ENCODE data around the gene ALKBH2. TPM values are rescaled to one million over a fixed set of nuclear protein-coding genes. Genes with fewer than 3 reads are reported as not detected.

The ALKBH2 gene
- total RNA-seq, 3 donors from 2014 or later (not counting 1 experiment from before 2014, with no cell fraction given), result 10.9 to 12.6 (median 11.9) TPM

DNA sequence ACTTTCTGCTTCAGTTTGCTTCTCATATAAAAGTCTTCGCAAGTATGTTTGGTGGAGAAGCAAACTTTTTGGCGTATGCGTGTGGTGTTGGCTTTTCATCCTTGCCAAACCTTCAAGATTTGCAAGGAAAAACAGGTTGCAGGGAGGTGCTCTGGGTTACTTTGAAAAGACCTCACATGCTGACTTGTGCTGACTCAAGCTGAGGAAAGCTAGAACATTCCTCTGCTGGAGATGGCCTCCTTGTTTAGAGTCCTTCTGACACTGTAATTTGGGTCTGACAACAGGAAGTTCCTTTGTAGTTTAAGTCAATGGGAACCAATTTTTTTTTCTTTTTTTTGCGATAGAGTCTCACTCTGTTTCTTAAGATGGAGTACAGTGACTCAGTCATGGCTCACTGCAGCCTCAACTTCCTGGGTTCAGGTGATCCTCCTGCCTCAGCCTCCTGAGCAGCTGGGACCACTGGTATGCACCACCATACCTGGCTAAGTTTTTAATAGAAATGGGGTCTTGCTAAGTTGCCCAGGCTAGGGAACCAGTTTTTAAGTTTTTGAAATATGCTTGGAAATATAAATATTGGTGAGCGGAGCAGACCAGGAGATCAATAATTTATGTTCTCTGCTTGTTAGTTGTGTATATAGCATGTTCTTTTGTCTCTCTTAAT lies 20.5 kb upstream of the ALKBH2 start:
- Histone ChIP-seq H3K4me1 (ENCODE audit: control insufficient read depth, insufficient read depth, low read length) (no peaks in the 10 kb centered on the region), H3K27me3 (ENCODE audit: control insufficient read depth, insufficient read depth, low read length) (no peaks in the 10 kb centered on the region), H3K27ac (ENCODE audit: low read length) (no peak overlapping the region), H3K36me3 (ENCODE audit: control insufficient read depth, insufficient read depth, low read length) (peaks cover 3% of the 10 kb centered on the region), H3K9me3 (ENCODE audit: control insufficient read depth, insufficient read depth, low read length) (no peaks in the 10 kb centered on the region), H3K4me3 (ENCODE audit: low read length) (no peak overlapping the region)
- no peaks in the 10 kb centered on the region for H3K27me3 Mint-ChIP-seq (ENCODE audit: low read depth in 2 of 2)
- no peak overlapping the region for H3K4me3 Mint-ChIP-seq
- peaks cover 0 to 9% of the 10 kb centered on the region in 2 donors for H3K4me1 Mint-ChIP-seq
- WGBS (ENCODE audit: insufficient coverage), result 100% methylated on average over 5 of the region's 5 CpGs
- no peaks in the 10 kb centered on the region for H3K36me3 Mint-ChIP-seq
- TF ChIP-seq CTCF (IDR thresholded peaks at IDR 0.05), result no peak
- H3K9me3 Mint-ChIP-seq, result no peaks in the 10 kb centered on the region
- no peak overlapping the region for H3K27ac Mint-ChIP-seq
- DNase-seq, result no peak
- ATAC-seq, result no peak
- intact Hi-C loops (cut with micrococcal nuclease), result no loop called here

GRCh38 chr12:109112720-109113465 lies 19.6 kb upstream of the ALKBH2 start:
- ATAC-seq, result no peak
- Mint-ChIP-seq H3K4me3 (no peak overlapping the region), H3K27ac (no peak overlapping the region), H3K4me1 (peaks cover 0 to 9% of the 10 kb centered on the region in 2 donors), H3K36me3 (no peaks in the 10 kb centered on the region), H3K9me3 (no peaks in the 10 kb centered on the region), H3K27me3 (ENCODE audit: low read depth in 2 of 2) (no peaks in the 10 kb centered on the region)
- intact Hi-C loops (cut with micrococcal nuclease), result no loop called here
- Histone ChIP-seq H3K27ac (ENCODE audit: low read length) (no peak overlapping the region), H3K4me1 (ENCODE audit: control insufficient read depth, insufficient read depth, low read length) (no peaks in the 10 kb centered on the region), H3K36me3 (ENCODE audit: control insufficient read depth, insufficient read depth, low read length) (peaks cover 6% of the 10 kb centered on the region), H3K9me3 (ENCODE audit: control insufficient read depth, insufficient read depth, low read length) (no peaks in the 10 kb centered on the region), H3K4me3 (ENCODE audit: low read length) (no peak overlapping the region), H3K27me3 (ENCODE audit: control insufficient read depth, insufficient read depth, low read length) (no peaks in the 10 kb centered on the region)
- DNase-seq, result no peak
- no peak for TF ChIP-seq CTCF (IDR thresholded peaks at IDR 0.05)
- 90% methylated on average over 10 of the region's 11 CpGs for WGBS (ENCODE audit: insufficient coverage)

DNA sequence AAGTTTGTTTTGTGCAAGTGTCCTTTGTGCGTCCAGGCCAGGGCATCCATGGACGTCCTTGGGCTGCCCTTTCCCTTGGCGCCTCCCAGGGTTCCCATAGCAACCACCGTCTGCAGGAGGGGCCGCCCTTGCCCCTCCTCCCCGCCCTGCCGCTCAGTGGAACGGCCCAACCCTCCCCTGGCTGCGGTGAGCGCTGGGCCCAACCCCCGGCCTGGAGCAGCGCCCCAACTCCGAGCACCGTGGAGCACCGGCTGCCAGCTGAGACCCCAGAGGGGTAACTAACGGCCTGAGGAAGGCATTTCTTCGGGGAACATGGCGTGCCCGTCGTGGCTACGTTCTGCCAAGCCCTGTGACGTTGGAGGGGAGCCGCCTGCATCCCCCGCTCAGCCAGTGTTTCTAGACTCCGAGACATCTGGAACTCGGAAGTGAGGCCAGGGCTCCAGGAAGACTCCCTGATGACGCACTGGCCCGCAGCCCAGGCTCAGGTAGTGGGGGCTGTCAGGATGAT lies 17.8 kb upstream of the ALKBH2 start:
- Mint-ChIP-seq H3K4me1 (peaks cover 0 to 9% of the 10 kb centered on the region in 2 donors), H3K9me3 (no peaks in the 10 kb centered on the region), H3K36me3 (no peaks in the 10 kb centered on the region), H3K27ac (peak overlapping the region in 1 of 2 donors; percentile 29), H3K4me3 (peak overlapping the region; percentile 60), H3K27me3 (ENCODE audit: low read depth in 2 of 2) (no peaks in the 10 kb centered on the region)
- DNase-seq (peak in 1 of 2 donors; percentile 71), ATAC-seq (peak; percentile 61 to 74 (median 64))
- Histone ChIP-seq H3K4me1 (ENCODE audit: control insufficient read depth, insufficient read depth, low read length) (no peaks in the 10 kb centered on the region), H3K27ac (ENCODE audit: low read length) (peak overlapping the region; percentile 55), H3K9me3 (ENCODE audit: control insufficient read depth, insufficient read depth, low read length) (no peaks in the 10 kb centered on the region), H3K4me3 (ENCODE audit: low read length) (peak overlapping the region; percentile 44), H3K27me3 (ENCODE audit: control insufficient read depth, insufficient read depth, low read length) (no peaks in the 10 kb centered on the region), H3K36me3 (ENCODE audit: control insufficient read depth, insufficient read depth, low read length) (peaks cover 12% of the 10 kb centered on the region)
- 29% methylated on average over 28 of the region's 28 CpGs for WGBS (ENCODE audit: insufficient coverage)
- TF ChIP-seq CTCF (IDR thresholded peaks at IDR 0.05), result no peak
- intact Hi-C loops (cut with micrococcal nuclease), result loop anchor here (2.0 kb wide), 1 partner anchor 274 kb away; no protein-coding TSS in a partner anchor

Measured in natural killer cell (primary cell).